SK-N-MC (cell line): ENCODE data around the gene GRIP2.

Experiments
- DNase-seq: peaks from one replicate; pipeline ENCODE4 v3.0.0-alpha.2; 2011; ENCODE audit warnings: low read depth, low spot score
- H3K27ac ChIP-seq: fragments of 200-600 bp; sonication (generic); 2 replicates; pipeline ENCODE4 v1.5.1; 2016; ENCODE audit warnings: mixed run types
- H3K36me3 ChIP-seq: fragments of 200-600 bp; sonication (generic); 2 replicates; pipeline ENCODE4 v1.6.1; 2017; ENCODE audit warnings: antibody characterized with exemption, low read length, mixed read lengths; ENCODE audit not compliant: insufficient read depth
- H3K4me3 ChIP-seq: fragments of 200-600 bp; sonication (generic); 2 replicates; pipeline ENCODE4 v1.5.1; 2016
- H3K9ac ChIP-seq: fragments of 200-600 bp; sonication (generic); 2 replicates; pipeline ENCODE4 v1.8.0; 2017; ENCODE audit warnings: mixed run types, mixed read lengths; ENCODE audit not compliant: insufficient read length
- H3K9me3 ChIP-seq: fragments of 200-600 bp; sonication (generic); 2 replicates; pipeline ENCODE4 v1.6.1; 2017; ENCODE audit warnings: low read depth, mild to moderate bottlenecking, antibody characterized with exemption, low read length, moderate library complexity, mixed read lengths
- EZH2 ChIP-seq: fragments of 200-600 bp; sonication (generic); IDR thresholded peaks from one replicate; pipeline ENCODE4 v1.6.1; 2017; ENCODE audit warnings: antibody characterized with exemption
- FOXP2 ChIP-seq: optimal IDR thresholded peaks from 2 replicates; pipeline ENCODE3; 2011; ENCODE audit warnings: mild to moderate bottlenecking, moderate library complexity; ENCODE audit not compliant: insufficient read depth; ENCODE audit errors: extremely low read length, control extremely low read depth
- POLR2AphosphoS5 ChIP-seq: IDR thresholded peaks from 2 replicates; pipeline ENCODE4 v1.6.1; 2012; ENCODE audit warnings: mild to moderate bottlenecking, low read depth, low read length, borderline replicate concordance

GRIP2 gene

DNA sequence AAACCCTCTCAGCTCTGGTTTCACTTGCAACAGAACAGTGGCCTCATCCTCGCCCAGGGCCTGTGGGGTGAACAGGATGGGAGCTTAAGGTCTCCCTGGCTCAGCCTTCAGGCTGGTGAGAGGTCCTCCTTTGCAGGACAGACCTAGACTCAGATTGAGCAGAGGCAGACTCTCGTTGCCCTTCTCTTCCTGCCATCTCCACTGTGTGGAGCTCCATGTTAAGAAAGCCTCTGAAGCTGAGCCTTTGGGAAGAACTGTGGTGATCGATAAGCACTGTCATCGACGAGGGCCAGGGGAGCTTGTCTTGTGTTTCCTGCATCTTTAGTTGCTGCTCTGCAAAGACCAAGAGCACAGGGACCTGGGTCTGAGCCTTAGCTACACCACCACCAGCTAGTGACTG, 37.8 kb upstream of the GRIP2 start:
- Histone ChIP-seq H3K27ac (no peak overlapping the region), H3K4me3 (no peak overlapping the region), H3K9ac (no peak overlapping the region), H3K9me3 (no peaks in the 10 kb centered on the region), H3K36me3 (no peaks in the 10 kb centered on the region)
- TF ChIP-seq FOXP2 = no peak
- no peak for TF ChIP-seq POLR2AphosphoS5
- TF ChIP-seq EZH2 = no peak
- no peak for DNase-seq

DNA sequence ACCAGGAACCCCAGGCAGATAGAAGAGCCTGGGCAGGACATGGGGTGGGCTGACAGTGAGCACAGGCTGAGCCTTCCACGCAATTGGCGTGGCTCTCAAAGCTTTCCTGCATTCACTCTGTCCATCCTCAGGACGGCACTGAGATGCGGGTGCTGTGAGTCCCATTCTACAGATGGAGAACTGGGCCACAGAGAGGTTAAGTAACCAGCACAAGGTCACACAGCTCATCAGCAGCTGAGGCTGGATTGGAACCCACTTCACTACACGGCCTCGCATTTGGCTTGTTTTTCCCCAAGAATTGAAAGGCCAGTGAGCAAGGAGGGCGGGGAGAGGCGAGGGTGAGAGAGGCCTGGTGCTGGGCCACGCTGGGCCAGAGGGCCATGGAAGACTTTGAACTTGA, 36.0 kb upstream of the GRIP2 start:
- Histone ChIP-seq H3K27ac (no peak overlapping the region), H3K4me3 (no peak overlapping the region), H3K36me3 (no peaks in the 10 kb centered on the region), H3K9me3 (no peaks in the 10 kb centered on the region), H3K9ac (no peak overlapping the region)
- no peak for DNase-seq
- no peak for TF ChIP-seq POLR2AphosphoS5
- TF ChIP-seq FOXP2 = no peak
- no peak for TF ChIP-seq EZH2

DNA sequence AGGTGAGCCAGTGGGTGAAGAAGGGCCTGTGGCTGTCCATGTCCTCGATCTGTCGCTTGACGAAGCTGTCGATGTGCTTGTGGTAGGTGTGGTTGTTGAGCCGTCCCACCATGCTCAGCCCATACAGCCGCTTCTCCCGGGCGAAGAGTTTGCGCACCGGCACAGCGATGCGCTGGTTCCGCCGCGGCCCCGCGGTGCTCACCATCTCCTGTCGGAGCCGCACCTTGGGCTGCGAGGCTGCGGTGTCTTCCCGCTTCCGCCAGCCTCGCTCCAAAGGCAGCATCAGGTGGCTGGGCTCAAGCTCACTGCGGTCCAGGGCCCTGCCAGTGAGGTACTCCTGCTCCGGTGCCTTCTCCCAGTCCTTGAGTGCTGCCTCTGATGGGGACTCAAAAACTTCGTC, 34.0 kb upstream of the GRIP2 start:
- no peak for TF ChIP-seq FOXP2
- no peak for TF ChIP-seq EZH2
- no peak for TF ChIP-seq POLR2AphosphoS5
- no peak for DNase-seq
- H3K4me3 ChIP-seq = no peak overlapping the region
- H3K9ac ChIP-seq = no peak overlapping the region
- no peaks in the 10 kb centered on the region for H3K9me3 ChIP-seq
- H3K36me3 ChIP-seq = no peaks in the 10 kb centered on the region
- H3K27ac ChIP-seq = no peak overlapping the region

DNA sequence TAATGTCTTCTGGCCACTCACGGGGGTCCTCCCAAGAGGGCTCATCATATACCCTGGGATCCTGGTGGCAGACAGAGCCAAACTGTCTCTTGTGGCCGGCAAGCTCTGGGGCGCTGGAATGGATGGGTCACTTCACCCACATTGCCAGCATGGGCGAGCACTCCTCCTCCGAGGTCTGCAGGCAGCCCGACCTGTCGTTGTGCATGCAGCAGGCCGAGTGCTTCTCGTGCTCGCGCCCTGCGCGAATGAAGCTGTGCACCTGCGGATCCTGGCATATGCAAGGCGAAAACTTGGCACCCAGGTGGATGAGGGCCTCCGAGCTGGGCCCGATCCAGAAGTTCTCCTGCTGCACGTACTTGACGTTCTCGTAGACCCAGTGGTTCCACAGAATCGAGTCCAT, 33.6 kb upstream of the GRIP2 start:
- TF ChIP-seq POLR2AphosphoS5 (no peak), FOXP2 (no peak), EZH2 (no peak)
- H3K9ac ChIP-seq = no peak overlapping the region
- H3K9me3 ChIP-seq = no peaks in the 10 kb centered on the region
- DNase-seq = no peak
- H3K4me3 ChIP-seq = no peak overlapping the region
- no peak overlapping the region for H3K27ac ChIP-seq
- H3K36me3 ChIP-seq = no peaks in the 10 kb centered on the region

DNA sequence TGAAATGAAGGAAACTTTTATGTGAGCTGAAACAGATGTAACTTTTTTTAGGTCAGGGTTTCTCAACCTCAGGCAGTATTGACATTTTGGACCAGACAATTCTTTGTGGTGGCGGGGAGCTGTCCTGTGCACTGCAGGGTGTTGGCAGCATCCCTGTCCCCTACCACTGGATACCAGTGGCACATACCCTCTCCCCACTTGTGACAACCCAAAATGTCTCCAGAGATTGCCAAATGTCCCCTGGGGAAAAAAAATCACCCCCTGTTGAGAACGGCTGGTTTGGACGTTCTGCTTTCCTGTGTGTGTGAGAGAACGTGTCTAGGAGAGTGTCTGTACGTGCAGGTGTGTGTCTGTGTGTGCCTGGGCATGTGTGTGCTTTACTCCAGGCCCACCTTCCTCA, 30.7 kb upstream of the GRIP2 start:
- Histone ChIP-seq H3K9ac (no peak overlapping the region), H3K36me3 (no peaks in the 10 kb centered on the region), H3K27ac (no peak overlapping the region), H3K4me3 (no peak overlapping the region), H3K9me3 (no peaks in the 10 kb centered on the region)
- no peak for TF ChIP-seq POLR2AphosphoS5
- DNase-seq = no peak

DNA sequence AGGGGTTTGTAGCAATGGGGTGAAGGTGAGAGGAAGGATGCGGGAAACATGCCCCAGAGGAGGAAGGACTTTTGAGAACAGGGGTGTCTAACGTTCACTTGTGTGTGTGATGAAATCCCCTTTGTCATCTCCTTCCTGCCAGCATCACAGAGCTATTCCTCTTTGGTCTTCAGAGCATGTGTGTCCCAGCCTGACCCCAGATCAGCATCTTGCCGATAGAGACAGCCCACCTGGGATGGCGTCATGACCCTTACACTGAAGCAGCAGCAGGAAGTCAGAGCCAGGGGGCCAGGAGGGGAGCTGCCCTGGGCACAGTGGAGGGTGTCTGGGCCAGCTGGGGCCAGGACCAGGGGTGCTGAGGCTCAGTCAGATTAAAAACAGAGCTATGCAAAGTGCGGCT, 29.9 kb upstream of the GRIP2 start:
- no peak for DNase-seq
- Histone ChIP-seq H3K4me3 (no peak overlapping the region), H3K27ac (no peak overlapping the region), H3K9ac (no peak overlapping the region), H3K9me3 (no peaks in the 10 kb centered on the region), H3K36me3 (no peaks in the 10 kb centered on the region)
- no peak for TF ChIP-seq POLR2AphosphoS5
- no peak for TF ChIP-seq EZH2
- no peak for TF ChIP-seq FOXP2

DNA sequence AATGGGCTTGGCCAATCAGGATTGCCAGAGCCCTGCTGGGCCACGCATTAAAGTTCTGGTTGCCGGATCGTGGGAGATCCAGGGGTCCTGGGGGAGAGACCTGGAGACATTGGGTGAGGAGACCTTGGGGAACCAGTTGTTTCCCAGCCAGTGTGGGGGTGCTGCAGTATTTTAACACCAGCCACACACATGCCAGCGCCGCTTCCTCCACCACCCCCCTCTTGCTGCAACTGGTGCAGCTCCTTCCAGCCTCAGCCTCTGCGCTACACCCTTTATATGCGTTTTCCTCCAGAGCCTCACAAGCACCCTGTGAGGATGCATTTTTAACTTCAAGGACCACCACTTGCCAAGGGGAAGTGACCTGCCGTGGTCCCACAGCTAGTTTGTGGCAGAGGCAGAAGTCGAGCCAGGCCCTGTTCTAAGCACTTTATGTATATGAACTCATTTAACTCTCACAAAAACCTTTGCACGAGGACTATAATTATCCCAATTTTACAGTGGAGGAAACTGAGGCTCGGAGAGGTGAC, 29.4 kb upstream of the GRIP2 start:
- Histone ChIP-seq H3K9ac (no peak overlapping the region), H3K9me3 (no peaks in the 10 kb centered on the region), H3K36me3 (no peaks in the 10 kb centered on the region), H3K4me3 (no peak overlapping the region), H3K27ac (no peak overlapping the region)
- no peak for DNase-seq
- no peak for TF ChIP-seq FOXP2
- TF ChIP-seq POLR2AphosphoS5 = no peak
- TF ChIP-seq EZH2 = no peak

DNA sequence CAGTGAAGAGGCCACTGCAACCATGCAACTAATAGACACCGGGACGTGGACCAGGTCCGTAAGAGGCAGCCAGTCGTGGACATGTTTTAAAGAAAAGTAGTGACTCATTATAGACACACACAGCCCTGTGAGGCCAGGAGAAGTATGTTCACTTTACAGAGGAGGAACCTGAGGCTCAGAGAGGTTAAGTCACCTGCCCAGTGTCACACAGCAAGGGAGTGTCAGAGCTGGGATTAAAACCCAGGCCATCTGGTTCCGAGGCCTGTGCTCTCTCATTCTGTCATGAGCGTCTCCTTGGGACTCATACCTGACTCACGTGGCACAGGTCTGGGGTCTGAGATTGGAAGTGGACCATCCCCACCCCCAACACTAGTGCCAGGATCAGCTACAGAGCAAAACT, 28.1 kb upstream of the GRIP2 start:
- TF ChIP-seq POLR2AphosphoS5 (no peak), FOXP2 (no peak), EZH2 (no peak)
- Histone ChIP-seq H3K4me3 (no peak overlapping the region), H3K9me3 (no peaks in the 10 kb centered on the region), H3K9ac (no peak overlapping the region), H3K27ac (no peak overlapping the region), H3K36me3 (no peaks in the 10 kb centered on the region)
- DNase-seq = no peak

DNA sequence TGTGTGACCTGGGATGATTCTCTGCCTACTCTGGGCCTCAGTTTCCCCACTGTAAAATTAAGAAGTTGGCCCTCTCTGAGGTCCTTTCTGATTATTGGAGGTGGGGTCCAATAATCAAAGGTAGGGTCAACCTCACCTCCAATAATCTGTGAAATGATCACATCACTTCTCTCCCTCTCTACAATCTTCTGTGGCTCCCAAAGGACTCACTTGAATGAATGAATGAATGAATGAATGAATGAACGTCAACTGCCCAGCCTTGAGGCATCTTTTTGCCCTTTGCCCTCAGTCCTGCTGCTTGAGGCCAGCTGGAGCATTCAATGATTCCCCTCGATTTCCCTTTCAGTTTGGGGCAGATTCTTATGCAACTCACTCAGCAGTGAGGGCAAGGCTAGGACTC, 26.7 kb upstream of the GRIP2 start:
- Histone ChIP-seq H3K4me3 (no peak overlapping the region), H3K27ac (no peak overlapping the region), H3K9ac (no peak overlapping the region), H3K9me3 (no peaks in the 10 kb centered on the region), H3K36me3 (no peaks in the 10 kb centered on the region)
- TF ChIP-seq POLR2AphosphoS5 (no peak), EZH2 (no peak), FOXP2 (no peak)
- DNase-seq = no peak
